HG03159 (cell line): ENCODE data around the gene STXBP2.
"Not testable (repeated sequence)": the region's sequence is repeated elsewhere in the genome, so short reads cannot be mapped to it uniquely, and the experiment has no call there.

ENCODE experiments used
- ATAC-seq: cut with Tn5 transposase; IDR thresholded peaks from one replicate; pipeline ENCODE4 v1.9.1; 2021; ENCODE audit warnings: mild to moderate bottlenecking, moderate library complexity; ENCODE audit not compliant: unreplicated experiment

STXBP2 gene

GRCh38 chr19:7631577-7631976 is 5.3 kb upstream of the STXBP2 start:
- ATAC-seq: no peak

- no peak for ATAC-seq
Measured at GRCh38 chr19:7632340-7633203, 4.3 kb upstream of the STXBP2 start.

- ATAC-seq: no peak
Measured at GRCh38 chr19:7633698-7634097, 3.2 kb upstream of the STXBP2 start, which contains the start of gene PCP2. PCP2 (minus strand) TSS chr19:7633719; CDS start chr19:7633457, 262 bp downstream.

GRCh38 chr19:7635670-7636069 is 1.2 kb upstream of the STXBP2 start:
- ATAC-seq: no peak

GRCh38 chr19:7636317-7636690 is 606 bp upstream of the STXBP2 start:
- no peak for ATAC-seq

GRCh38 chr19:7637374-7638256 is 705 bp downstream of the STXBP2 start:
- ATAC-seq: peak; percentile 11

GRCh38 chr19:7638802-7639465 is 2.0 kb downstream of the STXBP2 start:
- no peak for ATAC-seq

- no peak for ATAC-seq
Measured at GRCh38 chr19:7639863-7640348, 3.0 kb downstream of the STXBP2 start.

- ATAC-seq: no peak
Measured at GRCh38 chr19:7640803-7641202, 3.9 kb downstream of the STXBP2 start.

- ATAC-seq: no peak
Measured at GRCh38 chr19:7641290-7642276, 4.7 kb downstream of the STXBP2 start.

GRCh38 chr19:7642295-7643030 is 5.6 kb downstream of the STXBP2 start:
- no peak for ATAC-seq

GRCh38 chr19:7643031-7643415 is 6.1 kb downstream of the STXBP2 start:
- ATAC-seq: no peak

GRCh38 chr19:7643629-7644549 is 7.0 kb downstream of the STXBP2 start:
- not testable (repeated sequence) for ATAC-seq

GRCh38 chr19:7644550-7644877 is 7.6 kb downstream of the STXBP2 start:
- ATAC-seq: no peak

- no peak for ATAC-seq
Measured at GRCh38 chr19:7645163-7645562, 8.3 kb downstream of the STXBP2 start.

- no peak for ATAC-seq
Measured at GRCh38 chr19:7645656-7646425, 8.9 kb downstream of the STXBP2 start.

GRCh38 chr19:7646426-7646700 is 9.5 kb downstream of the STXBP2 start:
- ATAC-seq: no peak

GRCh38 chr19:7647156-7647555 is 10.2 kb downstream of the STXBP2 start:
- no peak for ATAC-seq
